Gastroesophageal sphincter (tissue), 3 donors: ENCODE data around the gene CXCR3.
"Not testable (repeated sequence)": the region's sequence is repeated elsewhere in the genome, so short reads cannot be mapped to it uniquely, and the experiment has no call there.

Experiments used
- POLR2A ChIP-seq, 2 donors: fragments of 450-650 bp; IDR thresholded peaks; one replicate each; pipeline ENCODE4 v1.6.1; 2017; ENCODE audit warnings: antibody characterized with exemption in 2 of 2, mild to moderate bottlenecking in 2 of 2, moderate library complexity in 1 of 2
- POLR2AphosphoS5 ChIP-seq: sonication (generic); formaldehyde crosslinking; IDR thresholded peaks from one replicate; pipeline ENCODE4 v1.6.1; 2017; ENCODE audit warnings: antibody characterized with exemption
- TF ChIP-seq, protein P1 (sequence below), 4 experiments: fragments of 200-600 bp in 2 of 4; fragments of 450-650 bp in 2 of 4; sonication (generic) in 1 of 4; IDR thresholded peaks; one replicate each; pipeline ENCODE4 v1.5.1; 2017 to 2019; ENCODE audit warnings: antibody characterized with exemption in 4 of 4, mild to moderate bottlenecking in 2 of 4, moderate library complexity in 2 of 4

DNA sequence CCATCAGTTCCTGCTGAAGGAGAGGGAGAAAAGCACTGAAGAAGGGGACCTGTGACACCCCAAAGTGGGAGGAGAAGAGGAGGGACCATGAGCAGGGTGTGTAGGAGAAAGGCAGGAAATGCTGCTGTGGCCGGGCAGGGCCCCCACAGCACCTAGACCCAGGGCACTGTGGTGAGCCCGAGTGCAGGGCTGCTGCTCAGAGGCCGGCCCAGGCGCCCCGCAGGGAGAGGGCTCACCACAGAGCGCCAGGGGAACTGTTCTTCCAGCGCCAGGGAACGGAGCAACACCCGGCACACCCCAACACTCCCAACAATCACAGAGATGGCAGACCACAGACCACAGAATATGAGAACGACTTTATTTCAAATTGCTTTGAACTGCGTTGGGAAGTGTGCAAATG, 44.3 kb upstream of the CXCR3 start:
- TF ChIP-seq, protein P1, sequence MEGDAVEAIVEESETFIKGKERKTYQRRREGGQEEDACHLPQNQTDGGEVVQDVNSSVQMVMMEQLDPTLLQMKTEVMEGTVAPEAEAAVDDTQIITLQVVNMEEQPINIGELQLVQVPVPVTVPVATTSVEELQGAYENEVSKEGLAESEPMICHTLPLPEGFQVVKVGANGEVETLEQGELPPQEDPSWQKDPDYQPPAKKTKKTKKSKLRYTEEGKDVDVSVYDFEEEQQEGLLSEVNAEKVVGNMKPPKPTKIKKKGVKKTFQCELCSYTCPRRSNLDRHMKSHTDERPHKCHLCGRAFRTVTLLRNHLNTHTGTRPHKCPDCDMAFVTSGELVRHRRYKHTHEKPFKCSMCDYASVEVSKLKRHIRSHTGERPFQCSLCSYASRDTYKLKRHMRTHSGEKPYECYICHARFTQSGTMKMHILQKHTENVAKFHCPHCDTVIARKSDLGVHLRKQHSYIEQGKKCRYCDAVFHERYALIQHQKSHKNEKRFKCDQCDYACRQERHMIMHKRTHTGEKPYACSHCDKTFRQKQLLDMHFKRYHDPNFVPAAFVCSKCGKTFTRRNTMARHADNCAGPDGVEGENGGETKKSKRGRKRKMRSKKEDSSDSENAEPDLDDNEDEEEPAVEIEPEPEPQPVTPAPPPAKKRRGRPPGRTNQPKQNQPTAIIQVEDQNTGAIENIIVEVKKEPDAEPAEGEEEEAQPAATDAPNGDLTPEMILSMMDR (IDR thresholded peaks at IDR 0.05), result not testable (repeated sequence)
- TF ChIP-seq POLR2AphosphoS5; POLR2A (IDR thresholded peaks at IDR 0.05): not testable (repeated sequence)
